Right atrium auricular region (tissue), 2 donors: Measurements from ENCODE around the gene PHF20. TPM values are rescaled to one million over a fixed set of nuclear protein-coding genes. Genes with fewer than 3 reads are reported as not detected.

ENCODE experiments used
- DNase-seq: peaks from one replicate; pipeline ENCODE4 v3.0.0-alpha.2; 2019; ENCODE audit warnings: low spot score
- H3K27ac ChIP-seq, 2 donors: fragments of 200-600 bp; sonication (generic); 1 replicate in 1 of 2; 2 replicates in 1 of 2; pipeline ENCODE4 v1.5.1; 2016 to 2019
- H3K27me3 ChIP-seq, 2 donors: fragments of 200-600 bp; sonication (generic); one replicate each; pipeline versions ENCODE4 v1.5.1 to v1.6.0; 2017 to 2019
- H3K36me3 ChIP-seq: fragments of 200-600 bp; sonication (generic); one replicate; pipeline ENCODE4 v1.5.1; 2016
- H3K4me1 ChIP-seq, 2 donors: fragments of 200-600 bp; sonication (generic); one replicate each; pipeline versions ENCODE4 v1.5.1 to v1.6.0; 2017 to 2019
- H3K4me3 ChIP-seq, 2 donors: fragments of 200-600 bp; sonication (generic); 1 replicate in 1 of 2; 2 replicates in 1 of 2; pipeline ENCODE4 v1.5.1; 2017 to 2019; ENCODE audit warnings: mild to moderate bottlenecking in 1 of 2, moderate library complexity in 1 of 2
- H3K9me3 ChIP-seq, 2 donors: fragments of 200-600 bp; sonication (generic); one replicate each; pipeline ENCODE4 v1.5.1; 2019
- CTCF ChIP-seq, 2 donors: fragments of 200-600 bp; sonication (generic); IDR thresholded peaks; one replicate each; pipeline ENCODE4 v1.5.1; 2019; ENCODE audit warnings: antibody characterized with exemption in 2 of 2
- total RNA-seq, 2 donors: library from RNA; depleted of rRNA; stranded (reverse); fragments of >200 nt; gene quantifications; one replicate each; pipeline ENCODE4 v1.1.0, GENCODE V29; 2016

The PHF20 gene
- total RNA-seq, 2 donors from 2014 or later: 29.7 to 34.7 TPM

GRCh38 chr20:35866418-35867202, 94.8 kb downstream of the PHF20 start:
- Histone ChIP-seq H3K36me3 (peaks cover 3% of the 10 kb centered on the region), H3K9me3 (no peaks in the 10 kb centered on the region), H3K27me3 (no peaks in the 10 kb centered on the region), H3K4me1 (peaks cover 0 to 7% of the 10 kb centered on the region in 2 donors), H3K4me3 (no peak overlapping the region), H3K27ac (no peak overlapping the region)
- DNase-seq: no peak
- TF ChIP-seq CTCF (IDR thresholded peaks at IDR 0.05): no peak

- Histone ChIP-seq H3K4me1 (peaks cover 0 to 18% of the 10 kb centered on the region in 2 donors), H3K4me3 (no peak overlapping the region), H3K9me3 (no peaks in the 10 kb centered on the region), H3K36me3 (no peaks in the 10 kb centered on the region), H3K27ac (peak overlapping the region; percentile 56 to 69), H3K27me3 (no peaks in the 10 kb centered on the region)
- no peak for DNase-seq
- TF ChIP-seq CTCF (IDR thresholded peaks at IDR 0.05): no peak
Measured at GRCh38 chr20:35870541-35871258, 98.9 kb downstream of the PHF20 start.

GRCh38 chr20:35871259-35871771, 99.5 kb downstream of the PHF20 start:
- no peak for DNase-seq
- no peak for TF ChIP-seq CTCF (IDR thresholded peaks at IDR 0.05)
- no peak overlapping the region for H3K4me3 ChIP-seq
- no peaks in the 10 kb centered on the region for H3K27me3 ChIP-seq
- H3K27ac ChIP-seq: peak overlapping the region; percentile 56 to 69
- H3K36me3 ChIP-seq: no peaks in the 10 kb centered on the region
- H3K9me3 ChIP-seq: no peaks in the 10 kb centered on the region
- H3K4me1 ChIP-seq: peaks cover 0 to 24% of the 10 kb centered on the region in 2 donors

- Histone ChIP-seq H3K27ac (peak overlapping the region; percentile 68 to 87), H3K9me3 (no peaks in the 10 kb centered on the region), H3K36me3 (no peaks in the 10 kb centered on the region), H3K27me3 (no peaks in the 10 kb centered on the region), H3K4me1 (peaks cover 0 to 27% of the 10 kb centered on the region in 2 donors), H3K4me3 (no peak overlapping the region)
- DNase-seq: no peak
- TF ChIP-seq CTCF (IDR thresholded peaks at IDR 0.05): no peak
Measured at GRCh38 chr20:35876033-35876320, 104.2 kb downstream of the PHF20 start.

GRCh38 chr20:35877611-35878010, 105.8 kb downstream of the PHF20 start:
- TF ChIP-seq CTCF (IDR thresholded peaks at IDR 0.05): no peak
- no peak for DNase-seq
- no peak overlapping the region for H3K27ac ChIP-seq

More at GRCh38 chr20:35877611-35878010, 105.8 kb downstream of the PHF20 start:
- no peaks in the 10 kb centered on the region for H3K9me3 ChIP-seq
- no peaks in the 10 kb centered on the region for H3K27me3 ChIP-seq
- no peak overlapping the region for H3K4me3 ChIP-seq
- H3K4me1 ChIP-seq: peaks cover 0 to 18% of the 10 kb centered on the region in 2 donors
- no peaks in the 10 kb centered on the region for H3K36me3 ChIP-seq
